CD14-positive monocyte (primary cell): ENCODE data around the gene BCAR3. TPM values are rescaled to one million over a fixed set of nuclear protein-coding genes. Genes with fewer than 3 reads are reported as not detected.

Experiments
- DNase-seq, 3 donors: peaks; one replicate each; pipeline ENCODE4 v3.0.0-alpha.2; 2011 to 2022
- H2AFZ ChIP-seq: 2 replicates; pipeline ENCODE4 v1.6.0; 2012; ENCODE audit warnings: mild to moderate bottlenecking, low read depth, low read length, inconsistent platforms; ENCODE audit not compliant: insufficient read depth, poor library complexity, severe bottlenecking
- H3K27ac ChIP-seq, 2 donors: 1 replicate in 1 of 2; 2 replicates in 1 of 2; pipeline ENCODE4 v1.5.1; 2012 to 2013; ENCODE audit warnings: low read length in 2 of 2, control low read depth in 1 of 2, inconsistent platforms in 1 of 2, low read depth in 1 of 2, mild to moderate bottlenecking in 1 of 2
- H3K27me3 ChIP-seq, 2 donors: one replicate each; pipeline versions ENCODE4 v1.6.0 to v1.6.1; 2011 to 2013; ENCODE audit warnings: low read length in 2 of 2; ENCODE audit not compliant: control insufficient read depth in 2 of 2, insufficient read depth in 2 of 2
- H3K36me3 ChIP-seq, 2 donors: replicated peaks in 1 of 2; 1 replicate in 1 of 2; 2 replicates in 1 of 2; pipeline versions ENCODE4 v1.5.1 to v1.6.1; 2012 to 2013; ENCODE audit warnings: low read length in 2 of 2, control low read depth in 1 of 2, inconsistent platforms in 1 of 2, mild to moderate bottlenecking in 1 of 2; ENCODE audit not compliant: insufficient read depth in 2 of 2, control insufficient read depth in 1 of 2
- H3K4me1 ChIP-seq, 2 donors: 1 replicate in 1 of 2; 2 replicates in 1 of 2; pipeline versions ENCODE4 v1.5.1 to v1.6.1; 2012 to 2013; ENCODE audit warnings: low read length in 2 of 2, control low read depth in 1 of 2, inconsistent platforms in 1 of 2, mild to moderate bottlenecking in 1 of 2, moderate library complexity in 1 of 2; ENCODE audit not compliant: insufficient read depth in 2 of 2, control insufficient read depth in 1 of 2
- H3K4me2 ChIP-seq: replicated peaks from 2 replicates; pipeline ENCODE3; 2012; ENCODE audit warnings: low read length, moderate library complexity, mild to moderate bottlenecking; ENCODE audit not compliant: poor library complexity, severe bottlenecking; ENCODE audit errors: extremely low read depth
- H3K4me3 ChIP-seq, 3 experiments: fragments of 200-600 bp in 1 of 3; sonication (generic) in 1 of 3; replicated peaks in 1 of 3; 1 replicate in 2 of 3; 2 replicates in 1 of 3; pipeline ENCODE4 v1.5.1; 2011 to 2013; ENCODE audit warnings: low read length in 3 of 3, mild to moderate bottlenecking in 3 of 3, control low read depth in 2 of 3, low read depth in 2 of 3, inconsistent platforms in 1 of 3, moderate library complexity in 1 of 3
- H3K79me2 ChIP-seq: 2 replicates; pipeline ENCODE4 v1.6.0; 2012; ENCODE audit warnings: mild to moderate bottlenecking, control low read depth, inconsistent platforms, low read length, moderate library complexity; ENCODE audit not compliant: insufficient read depth
- H3K9ac ChIP-seq: 2 replicates; pipeline ENCODE4 v1.6.0; 2017; ENCODE audit warnings: low read length, mild to moderate bottlenecking; ENCODE audit not compliant: insufficient read depth, poor library complexity, severe bottlenecking
- H3K9me3 ChIP-seq, 2 donors: replicated peaks in 1 of 2; 1 replicate in 1 of 2; 2 replicates in 1 of 2; pipeline versions ENCODE4 v1.5.1 to v1.6.1; 2012 to 2013; ENCODE audit warnings: low read length in 2 of 2, control low read depth in 1 of 2; ENCODE audit not compliant: control insufficient read depth in 1 of 2, insufficient read depth in 1 of 2
- H4K20me1 ChIP-seq: 2 replicates; pipeline ENCODE4 v1.6.0; 2012; ENCODE audit warnings: mild to moderate bottlenecking, low read length, control low read depth, moderate library complexity; ENCODE audit not compliant: insufficient read depth
- H3K27ac Mint-ChIP-seq, 7 donors: one replicate each; pipeline ENCODE4 v1.8.0; 2020; ENCODE audit warnings: mild to moderate bottlenecking in 7 of 7, mixed read lengths in 7 of 7, moderate library complexity in 6 of 7, inconsistent platforms in 2 of 7
- H3K27me3 Mint-ChIP-seq, 3 donors: one replicate each; pipeline ENCODE4 v1.8.0; 2021 to 2022; ENCODE audit warnings: low read depth in 3 of 3, mild to moderate bottlenecking in 3 of 3, mixed read lengths in 3 of 3, moderate library complexity in 3 of 3, inconsistent platforms in 1 of 3
- H3K36me3 Mint-ChIP-seq, 2 donors: one replicate each; pipeline ENCODE4 v1.8.0; 2020; ENCODE audit warnings: mixed read lengths in 2 of 2, inconsistent platforms in 1 of 2, mild to moderate bottlenecking in 1 of 2
- H3K4me1 Mint-ChIP-seq: one replicate; pipeline ENCODE4 v1.8.0; 2020; ENCODE audit warnings: mild to moderate bottlenecking, mixed read lengths
- H3K4me3 Mint-ChIP-seq, 2 donors: one replicate each; pipeline ENCODE4 v1.8.0; 2020; ENCODE audit warnings: mild to moderate bottlenecking in 2 of 2, mixed read lengths in 2 of 2, moderate library complexity in 1 of 2
- H3K9me3 Mint-ChIP-seq, 7 donors: one replicate each; pipeline ENCODE4 v1.8.0; 2020 to 2022; ENCODE audit warnings: mixed read lengths in 7 of 7, mild to moderate bottlenecking in 6 of 7, moderate library complexity in 6 of 7, inconsistent platforms in 2 of 7
- CTCF ChIP-seq: fragments of 200-600 bp; IDR thresholded peaks from one replicate; pipeline ENCODE4 v1.8.0; 2022; ENCODE audit warnings: antibody characterized with exemption, mild to moderate bottlenecking
- WGBS: methylation state at CpG from one replicate; pipeline ENCODE4 v1.1.5; 2013; ENCODE audit warnings: missing lambda C conversion rate; ENCODE audit not compliant: insufficient coverage; 5-methylcytosine and 5-hydroxymethylcytosine counted together
- intact Hi-C, 2 donors: fragments of 100-400 bp; cut with micrococcal nuclease; formaldehyde crosslinking; loops; one replicate each; pipeline versions ENCODE4 v1.15.0 to v1.15.1; 2023
- polyA plus RNA-seq, 3 donors: library from polyadenylated mRNA; depleted of rRNA in 1 of 3; unstranded in 2 of 3; stranded (reverse) in 1 of 3; fragments of 300-500 nt in 2 of 3; fragments of >200 nt in 1 of 3; fragmentation: Illumina TruSeq in 2 of 3; gene quantifications; 1 replicate in 2 of 3; 2 replicates in 1 of 3; pipeline ENCODE4 v1.2.3, GENCODE V29; 2012 to 2021

The BCAR3 gene
- polyA plus RNA-seq, 3 donors: 0.05 to 0.41 TPM; not detected in 1

- H3K27ac ChIP-seq: no peak overlapping the region
- no CpG with 5 or more reads among the region's 1 CpG for WGBS
- H3K79me2 ChIP-seq: no peaks in the 10 kb centered on the region
- intact Hi-C loops: no loop called here
- no peaks in the 10 kb centered on the region for H4K20me1 ChIP-seq
- H3K4me2 ChIP-seq: no peak overlapping the region
- no peaks in the 10 kb centered on the region for H3K36me3 Mint-ChIP-seq
- no peak overlapping the region for H3K27ac Mint-ChIP-seq
- no peaks in the 10 kb centered on the region for H3K9me3 ChIP-seq
- H3K4me3 ChIP-seq: no peak overlapping the region
- no peak for DNase-seq
- H2AFZ ChIP-seq: no peak overlapping the region
- no peaks in the 10 kb centered on the region for H3K27me3 ChIP-seq
- peaks cover 0 to 4% (median 0%) of the 10 kb centered on the region in 3 donors for H3K27me3 Mint-ChIP-seq
- no peak overlapping the region for H3K4me3 Mint-ChIP-seq
- no peaks in the 10 kb centered on the region for H3K36me3 ChIP-seq
- no peak overlapping the region for H3K9ac ChIP-seq
- TF ChIP-seq CTCF: no peak
- peaks cover 0 to 1% (median 0%) of the 10 kb centered on the region in 7 donors for H3K9me3 Mint-ChIP-seq
- H3K4me1 Mint-ChIP-seq: no peaks in the 10 kb centered on the region
- no peaks in the 10 kb centered on the region for H3K4me1 ChIP-seq
Observed at GRCh38 chr1:93601686-93602085, 80.0 kb downstream of the BCAR3 start.

- no peak overlapping the region for H3K27ac ChIP-seq
- Mint-ChIP-seq H3K9me3 (peaks cover 0 to 1% (median 0%) of the 10 kb centered on the region in 7 donors), H3K4me3 (no peak overlapping the region), H3K27me3 (peaks cover 0 to 4% (median 0%) of the 10 kb centered on the region in 3 donors), H3K4me1 (no peaks in the 10 kb centered on the region), H3K36me3 (no peaks in the 10 kb centered on the region), H3K27ac (no peak overlapping the region)
- H3K27me3 ChIP-seq: no peaks in the 10 kb centered on the region
- no peak for TF ChIP-seq CTCF
- DNase-seq: no peak
- no peaks in the 10 kb centered on the region for H4K20me1 ChIP-seq
- no peak overlapping the region for H3K4me2 ChIP-seq
- 100% methylated on average over 2 of the region's 2 CpGs for WGBS
- H3K4me3 ChIP-seq: no peak overlapping the region
- H3K36me3 ChIP-seq: no peaks in the 10 kb centered on the region
- intact Hi-C loops: no loop called here
- H3K9me3 ChIP-seq: no peaks in the 10 kb centered on the region
- H3K4me1 ChIP-seq: no peaks in the 10 kb centered on the region
- no peaks in the 10 kb centered on the region for H3K79me2 ChIP-seq
- H3K9ac ChIP-seq: no peak overlapping the region
- no peak overlapping the region for H2AFZ ChIP-seq
Observed at GRCh38 chr1:93600663-93601062, 81.0 kb downstream of the BCAR3 start.
